Measurements from ENCODE around the gene FSIP2.

GRCh38 chr2:185860321-185860720 is 121.7 kb downstream of the FSIP2 start:
- TF ChIP-seq CTCF (IDR thresholded peaks at IDR 0.05; ENCODE audit: low read length) (no peak), EZH2 (IDR thresholded peaks at IDR 0.05; ENCODE audit: borderline replicate concordance, low read length) (no peak)

Data from OCI-LY1 (cell line).